ENCODE data around the gene RCE1.

RCE1 gene

DNA sequence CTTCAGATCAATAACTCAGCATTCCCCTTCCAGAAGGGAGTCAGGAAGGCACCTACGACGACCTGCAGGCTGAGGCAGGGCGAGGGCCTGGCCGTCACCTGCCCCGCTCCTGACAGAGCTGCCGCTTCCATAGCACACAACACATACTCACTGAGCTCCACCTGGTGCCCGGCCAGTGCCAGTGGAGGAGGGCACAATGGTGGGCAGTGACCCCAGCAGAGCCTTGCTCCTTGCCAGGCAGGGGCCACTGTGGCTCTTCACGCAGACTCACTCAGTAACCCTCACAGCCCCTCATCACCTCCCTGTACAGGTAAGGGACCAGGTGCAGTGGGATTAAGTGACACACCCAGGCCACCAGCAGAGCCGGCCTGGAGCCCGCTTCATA is 38.2 kb downstream of the RCE1 start:
- no peak for DNase-seq (ENCODE audit: low read depth in 1 of 2, low spot score in 1 of 2)
- no peaks in the 10 kb centered on the region for H3K27me3 ChIP-seq (ENCODE audit: insufficient read depth, poor library complexity, severe bottlenecking)
- no peak for TF ChIP-seq SPI1 (IDR thresholded peaks at IDR 0.05; ENCODE audit: borderline replicate concordance, low read depth)
- TF ChIP-seq GABPA (IDR thresholded peaks at IDR 0.05; ENCODE audit: low read depth): no peak
- TF ChIP-seq, protein P1, sequence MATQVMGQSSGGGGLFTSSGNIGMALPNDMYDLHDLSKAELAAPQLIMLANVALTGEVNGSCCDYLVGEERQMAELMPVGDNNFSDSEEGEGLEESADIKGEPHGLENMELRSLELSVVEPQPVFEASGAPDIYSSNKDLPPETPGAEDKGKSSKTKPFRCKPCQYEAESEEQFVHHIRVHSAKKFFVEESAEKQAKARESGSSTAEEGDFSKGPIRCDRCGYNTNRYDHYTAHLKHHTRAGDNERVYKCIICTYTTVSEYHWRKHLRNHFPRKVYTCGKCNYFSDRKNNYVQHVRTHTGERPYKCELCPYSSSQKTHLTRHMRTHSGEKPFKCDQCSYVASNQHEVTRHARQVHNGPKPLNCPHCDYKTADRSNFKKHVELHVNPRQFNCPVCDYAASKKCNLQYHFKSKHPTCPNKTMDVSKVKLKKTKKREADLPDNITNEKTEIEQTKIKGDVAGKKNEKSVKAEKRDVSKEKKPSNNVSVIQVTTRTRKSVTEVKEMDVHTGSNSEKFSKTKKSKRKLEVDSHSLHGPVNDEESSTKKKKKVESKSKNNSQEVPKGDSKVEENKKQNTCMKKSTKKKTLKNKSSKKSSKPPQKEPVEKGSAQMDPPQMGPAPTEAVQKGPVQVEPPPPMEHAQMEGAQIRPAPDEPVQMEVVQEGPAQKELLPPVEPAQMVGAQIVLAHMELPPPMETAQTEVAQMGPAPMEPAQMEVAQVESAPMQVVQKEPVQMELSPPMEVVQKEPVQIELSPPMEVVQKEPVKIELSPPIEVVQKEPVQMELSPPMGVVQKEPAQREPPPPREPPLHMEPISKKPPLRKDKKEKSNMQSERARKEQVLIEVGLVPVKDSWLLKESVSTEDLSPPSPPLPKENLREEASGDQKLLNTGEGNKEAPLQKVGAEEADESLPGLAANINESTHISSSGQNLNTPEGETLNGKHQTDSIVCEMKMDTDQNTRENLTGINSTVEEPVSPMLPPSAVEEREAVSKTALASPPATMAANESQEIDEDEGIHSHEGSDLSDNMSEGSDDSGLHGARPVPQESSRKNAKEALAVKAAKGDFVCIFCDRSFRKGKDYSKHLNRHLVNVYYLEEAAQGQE (IDR thresholded peaks at IDR 0.05; ENCODE audit: insufficient replicate concordance, low read depth): no peak
- TF ChIP-seq POLR2AphosphoS5 (IDR thresholded peaks at IDR 0.05; ENCODE audit: low read depth): no peak
- TF ChIP-seq, protein P2, sequence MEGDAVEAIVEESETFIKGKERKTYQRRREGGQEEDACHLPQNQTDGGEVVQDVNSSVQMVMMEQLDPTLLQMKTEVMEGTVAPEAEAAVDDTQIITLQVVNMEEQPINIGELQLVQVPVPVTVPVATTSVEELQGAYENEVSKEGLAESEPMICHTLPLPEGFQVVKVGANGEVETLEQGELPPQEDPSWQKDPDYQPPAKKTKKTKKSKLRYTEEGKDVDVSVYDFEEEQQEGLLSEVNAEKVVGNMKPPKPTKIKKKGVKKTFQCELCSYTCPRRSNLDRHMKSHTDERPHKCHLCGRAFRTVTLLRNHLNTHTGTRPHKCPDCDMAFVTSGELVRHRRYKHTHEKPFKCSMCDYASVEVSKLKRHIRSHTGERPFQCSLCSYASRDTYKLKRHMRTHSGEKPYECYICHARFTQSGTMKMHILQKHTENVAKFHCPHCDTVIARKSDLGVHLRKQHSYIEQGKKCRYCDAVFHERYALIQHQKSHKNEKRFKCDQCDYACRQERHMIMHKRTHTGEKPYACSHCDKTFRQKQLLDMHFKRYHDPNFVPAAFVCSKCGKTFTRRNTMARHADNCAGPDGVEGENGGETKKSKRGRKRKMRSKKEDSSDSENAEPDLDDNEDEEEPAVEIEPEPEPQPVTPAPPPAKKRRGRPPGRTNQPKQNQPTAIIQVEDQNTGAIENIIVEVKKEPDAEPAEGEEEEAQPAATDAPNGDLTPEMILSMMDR (IDR thresholded peaks at IDR 0.05; ENCODE audit: insufficient read depth, low read length): no peak
- no peak overlapping the region for H3K4me3 ChIP-seq (replicated peaks; ENCODE audit: insufficient read depth, low read length)
- H3K27ac ChIP-seq (replicated peaks): no peak overlapping the region

DNA sequence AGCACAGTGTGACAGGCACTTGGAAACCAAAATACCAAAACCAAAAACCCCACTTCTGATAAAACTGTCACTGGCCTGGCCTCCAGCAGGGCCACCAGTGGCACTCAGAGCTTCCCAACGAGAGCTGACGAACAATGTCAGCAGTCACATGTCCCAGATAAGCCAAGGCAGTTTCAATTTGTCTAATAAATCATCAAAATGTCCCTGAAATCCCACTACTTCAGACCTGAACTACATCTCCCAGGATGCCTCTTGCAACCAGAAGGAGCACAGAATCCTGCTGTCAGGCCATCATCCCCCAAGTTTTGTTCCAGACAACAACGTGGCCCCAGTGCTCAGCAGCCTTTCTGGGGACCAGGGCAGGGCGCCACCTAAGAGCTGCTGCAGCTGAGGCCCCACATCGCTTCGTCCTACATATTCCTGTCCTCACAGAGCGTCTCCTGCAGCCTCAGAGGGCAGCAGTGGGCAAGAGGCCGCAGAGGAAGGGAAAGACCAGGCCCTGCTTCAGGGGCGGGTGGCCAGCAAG is 38.7 kb downstream of the RCE1 start:
- Histone ChIP-seq H3K27ac (replicated peaks) (no peak overlapping the region), H3K4me3 (replicated peaks; ENCODE audit: insufficient read depth, low read length) (no peak overlapping the region), H3K27me3 (ENCODE audit: insufficient read depth, poor library complexity, severe bottlenecking) (no peaks in the 10 kb centered on the region)
- DNase-seq (ENCODE audit: low read depth in 1 of 2, low spot score in 1 of 2): no peak
- TF ChIP-seq SPI1 (IDR thresholded peaks at IDR 0.05; ENCODE audit: borderline replicate concordance, low read depth) (no peak), GABPA (IDR thresholded peaks at IDR 0.05; ENCODE audit: low read depth) (no peak), POLR2AphosphoS5 (IDR thresholded peaks at IDR 0.05; ENCODE audit: low read depth) (no peak)
- TF ChIP-seq, protein P2 (IDR thresholded peaks at IDR 0.05; ENCODE audit: insufficient read depth, low read length): no peak
- TF ChIP-seq, protein P1 (IDR thresholded peaks at IDR 0.05; ENCODE audit: insufficient replicate concordance, low read depth): no peak

DNA sequence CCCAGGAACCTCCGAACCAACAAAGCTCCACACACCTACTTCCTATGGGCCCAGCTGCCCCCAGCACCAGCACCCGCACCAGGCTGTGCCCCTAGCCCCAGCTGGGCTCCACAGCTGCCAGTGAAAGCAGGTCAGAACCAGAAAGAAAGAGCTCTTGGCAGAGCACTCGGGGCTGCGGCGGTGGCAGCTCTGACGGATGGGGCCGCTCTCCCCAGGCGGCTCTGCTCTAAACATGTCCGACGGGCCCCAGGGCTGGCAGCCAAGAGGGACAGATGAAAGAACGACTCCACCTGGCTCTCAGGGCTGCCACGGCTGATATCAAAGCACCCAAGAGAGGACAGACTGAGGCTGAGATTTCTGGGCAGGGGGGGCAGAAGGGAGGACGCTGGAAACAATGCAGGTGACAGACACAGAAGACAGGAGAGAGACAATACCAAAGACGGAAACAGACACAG is 39.3 kb downstream of the RCE1 start:
- DNase-seq (ENCODE audit: low read depth in 1 of 2, low spot score in 1 of 2): no peak
- Histone ChIP-seq H3K27me3 (ENCODE audit: insufficient read depth, poor library complexity, severe bottlenecking) (no peaks in the 10 kb centered on the region), H3K27ac (replicated peaks) (no peak overlapping the region), H3K4me3 (replicated peaks; ENCODE audit: insufficient read depth, low read length) (no peak overlapping the region)
- TF ChIP-seq SPI1 (IDR thresholded peaks at IDR 0.05; ENCODE audit: borderline replicate concordance, low read depth) (no peak), POLR2AphosphoS5 (IDR thresholded peaks at IDR 0.05; ENCODE audit: low read depth) (no peak), GABPA (IDR thresholded peaks at IDR 0.05; ENCODE audit: low read depth) (no peak)
- TF ChIP-seq, protein P2 (IDR thresholded peaks at IDR 0.05; ENCODE audit: insufficient read depth, low read length): no peak
- TF ChIP-seq, protein P1 (IDR thresholded peaks at IDR 0.05; ENCODE audit: insufficient replicate concordance, low read depth): no peak

Measured in HL-60 (cell line).